HG03469 (cell line): ENCODE results near the gene FYCO1.

Experiments
- ATAC-seq: cut with Tn5 transposase; IDR thresholded peaks from one replicate; pipeline ENCODE4 v1.9.1; 2021; ENCODE audit warnings: mild to moderate bottlenecking, moderate library complexity, moderate number of reproducible peaks; ENCODE audit not compliant: unreplicated experiment

The FYCO1 gene

DNA sequence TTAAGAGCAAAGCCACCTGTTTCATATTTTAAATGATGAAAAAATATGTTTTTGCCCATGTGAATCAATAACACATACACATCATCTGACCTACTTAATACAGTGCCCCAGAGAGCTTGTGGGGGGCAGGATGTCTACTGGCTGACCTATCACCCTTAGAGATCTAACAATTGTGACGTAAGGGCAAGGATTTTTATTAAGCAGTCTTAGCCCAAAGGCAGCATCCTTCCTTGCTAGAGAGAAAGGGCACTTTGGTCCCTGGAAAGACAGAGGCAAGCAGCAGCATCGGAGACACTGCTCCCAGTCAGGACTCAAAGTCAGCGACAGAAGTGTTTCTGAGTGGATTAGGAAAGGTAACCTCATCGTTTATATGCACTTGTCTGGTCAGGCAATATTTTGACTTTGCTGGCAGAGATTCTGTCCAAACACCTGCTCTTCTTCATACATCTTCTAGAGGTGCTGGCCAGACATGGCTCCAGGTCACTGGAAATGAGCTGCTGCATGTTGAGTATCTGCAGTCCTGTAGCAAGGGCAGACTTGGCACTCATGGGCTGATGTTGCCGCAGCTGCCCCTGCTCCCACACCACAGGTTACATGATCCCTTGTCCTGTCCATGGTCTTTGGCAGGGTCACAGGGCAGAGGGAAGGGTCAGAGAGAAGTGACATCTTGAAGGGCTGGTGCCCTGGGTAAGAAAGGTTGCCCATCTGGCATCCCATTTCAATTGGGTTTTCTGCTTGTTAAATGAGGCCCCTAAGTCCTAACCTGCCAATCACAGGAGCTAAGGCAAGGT lies 50.6 kb downstream of the FYCO1 start:
- ATAC-seq: no peak

DNA sequence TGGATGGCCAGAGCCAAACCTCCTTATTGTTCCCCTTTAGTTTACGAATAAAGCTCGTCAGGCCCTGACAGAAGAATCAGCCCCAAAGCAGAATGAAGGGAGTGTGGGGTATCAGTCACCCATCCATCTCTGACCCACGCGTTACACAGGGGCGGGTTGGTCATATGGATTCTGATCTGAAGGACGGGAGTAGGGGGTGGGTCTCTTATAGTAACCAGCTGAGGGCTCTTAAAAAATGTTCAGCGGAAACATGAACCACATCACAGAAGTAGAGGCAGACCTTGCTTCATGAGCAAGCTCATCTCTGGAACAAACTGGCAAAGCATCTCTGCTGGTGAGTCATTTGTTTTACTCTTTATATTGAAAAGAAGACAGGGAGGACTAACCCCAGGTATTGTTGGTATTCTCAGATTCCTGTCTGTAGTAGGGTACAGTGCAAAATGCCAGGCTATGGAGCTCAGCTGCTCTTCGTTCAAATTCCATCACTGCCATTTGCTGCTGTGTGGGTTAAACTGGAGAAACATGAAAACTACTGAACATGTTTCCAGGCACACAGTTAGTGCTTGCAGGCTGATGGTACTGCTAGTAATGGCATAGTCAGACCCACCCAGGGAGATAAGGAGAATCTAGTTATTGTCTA lies 52.3 kb downstream of the FYCO1 start, which contains the start of gene CXCR6:
CXCR6 (plus strand) TSS at position 258 of the 640 bp plus-strand sequence. CDS start 3,018 bp downstream, outside the sequence.
- ATAC-seq: no peak

- no peak for ATAC-seq
Measured at GRCh38 chr3:45942051-45942825, 53.4 kb downstream of the FYCO1 start.

DNA sequence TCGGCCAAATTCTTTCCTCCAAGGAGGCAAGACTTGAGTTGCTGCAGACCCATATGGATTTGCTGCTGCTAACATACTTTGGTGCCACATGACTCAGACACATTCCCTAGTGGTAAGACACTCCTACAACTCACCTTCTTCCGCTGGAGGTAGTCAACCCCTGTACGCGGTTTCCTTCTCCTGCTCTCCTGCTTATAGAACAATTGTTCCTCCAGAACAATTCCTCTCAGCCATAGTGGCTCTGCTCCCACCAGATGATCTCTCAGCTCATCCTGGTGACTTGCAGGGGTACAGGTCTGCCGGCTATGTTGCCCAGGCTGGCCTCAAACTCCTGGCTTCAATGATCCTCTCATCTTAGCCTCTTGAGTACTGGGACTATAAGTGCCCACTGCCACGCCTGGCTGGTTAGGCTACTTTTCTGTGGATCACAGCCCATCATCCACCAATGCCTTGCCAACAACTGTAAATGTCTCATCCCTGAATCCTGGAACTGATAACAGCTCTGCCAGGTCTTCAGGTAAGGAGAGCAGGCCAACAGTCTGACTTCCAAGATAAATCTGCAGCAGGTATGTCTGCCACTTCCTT lies 54.8 kb downstream of the FYCO1 start:
- no peak for ATAC-seq

DNA sequence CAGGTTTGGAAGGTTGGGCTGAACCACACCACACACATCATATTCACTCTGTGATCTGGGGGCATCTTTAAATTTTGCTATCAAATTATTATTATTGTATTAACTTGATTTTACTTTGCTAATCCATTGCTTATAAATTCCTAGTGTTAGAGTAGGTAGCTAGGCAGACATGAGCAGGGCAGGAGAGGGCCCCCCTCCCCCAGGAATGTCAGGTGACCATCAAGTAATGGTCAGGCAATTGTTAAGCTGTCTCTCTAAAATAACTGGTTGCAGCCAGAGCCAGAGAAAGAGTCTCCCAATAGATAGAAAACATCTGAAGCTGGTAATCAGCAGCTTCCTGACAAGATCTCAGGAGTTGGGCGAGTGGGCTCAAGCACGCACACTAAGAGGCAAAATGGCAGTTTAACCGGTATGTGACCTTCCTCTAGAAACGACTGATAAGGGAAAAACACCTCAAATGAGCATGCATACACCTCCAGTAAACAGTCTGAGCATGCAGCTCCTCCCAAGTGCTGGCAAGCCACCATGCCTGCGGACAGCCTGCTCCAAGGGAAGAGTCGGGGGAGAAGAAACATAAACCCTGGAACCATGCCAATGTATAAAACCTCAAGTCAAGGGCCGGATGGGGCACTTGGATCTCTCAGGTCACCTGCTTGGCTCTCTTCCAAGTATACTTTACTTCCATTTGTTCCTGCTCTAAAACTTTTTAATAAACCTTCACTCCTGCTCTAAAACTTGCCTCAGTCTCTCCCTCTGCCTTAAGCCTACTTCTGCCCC lies 55.4 kb downstream of the FYCO1 start:
- no peak for ATAC-seq

GRCh38 chr3:45939341-45939771 lies 56.3 kb downstream of the FYCO1 start:
- ATAC-seq: no peak

DNA sequence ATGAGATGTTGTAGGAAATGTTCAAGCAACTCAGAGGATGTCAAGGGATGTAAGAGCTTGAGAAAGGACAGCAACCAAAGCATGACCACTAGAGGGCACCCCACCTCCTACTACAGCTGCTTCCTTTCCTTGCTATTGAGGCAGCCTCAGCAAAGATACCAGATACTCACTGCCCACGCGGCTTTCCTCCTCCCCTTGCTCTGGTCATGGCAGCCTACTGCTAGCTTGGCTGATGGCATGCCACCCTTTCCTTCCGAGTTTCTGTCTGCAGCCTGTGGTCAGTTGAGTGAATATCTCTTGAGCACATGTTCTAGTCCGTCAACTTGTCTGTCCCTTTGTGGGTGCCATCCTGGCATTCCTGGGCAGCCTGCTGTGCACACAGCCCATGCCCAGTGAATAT lies 56.8 kb downstream of the FYCO1 start:
- no peak for ATAC-seq

- ATAC-seq: no peak
Measured at GRCh38 chr3:45938043-45938435, 57.6 kb downstream of the FYCO1 start.

GRCh38 chr3:45937206-45938042 lies 58.2 kb downstream of the FYCO1 start:
- ATAC-seq: no peak

GRCh38 chr3:45936261-45936660 lies 59.4 kb downstream of the FYCO1 start:
- no peak for ATAC-seq

- ATAC-seq: no peak
Measured at GRCh38 chr3:45933591-45933990, 62.0 kb downstream of the FYCO1 start.

- ATAC-seq: no peak
Measured at GRCh38 chr3:45932112-45932511, 63.5 kb downstream of the FYCO1 start.

- no peak for ATAC-seq
Measured at GRCh38 chr3:45931496-45931895, 64.1 kb downstream of the FYCO1 start.

DNA sequence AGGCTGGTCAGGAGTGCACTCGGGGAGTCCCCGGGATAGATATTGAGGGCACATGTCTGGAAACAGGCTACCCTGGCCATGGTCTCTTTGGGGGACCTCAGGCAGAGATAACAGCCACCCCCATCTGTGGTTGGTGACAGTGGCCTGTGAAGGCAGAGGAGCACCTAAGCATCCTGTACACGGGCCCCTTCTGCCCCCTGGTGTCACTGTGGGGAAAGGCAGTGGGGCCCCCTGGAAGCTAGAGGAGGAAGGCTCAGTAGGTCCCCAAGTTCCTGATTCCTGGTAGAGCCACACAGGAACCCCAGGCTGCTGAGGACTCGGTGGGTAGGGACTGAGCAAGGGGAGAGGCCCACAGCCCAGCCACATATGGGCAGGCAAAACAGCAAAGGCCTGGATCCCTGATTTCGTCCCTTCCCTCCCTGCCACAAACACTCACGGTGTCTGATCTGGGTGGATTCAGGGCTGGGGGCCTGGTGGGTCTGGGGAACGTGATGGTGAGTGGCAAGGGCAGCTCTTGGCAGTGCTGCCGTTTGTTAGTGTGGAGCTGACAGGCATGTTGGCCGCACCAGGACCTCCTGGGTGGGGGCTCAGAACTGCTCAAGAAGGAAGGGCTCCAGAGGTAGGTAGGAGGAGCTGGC lies 66.5 kb downstream of the FYCO1 start:
- ATAC-seq: no peak

DNA sequence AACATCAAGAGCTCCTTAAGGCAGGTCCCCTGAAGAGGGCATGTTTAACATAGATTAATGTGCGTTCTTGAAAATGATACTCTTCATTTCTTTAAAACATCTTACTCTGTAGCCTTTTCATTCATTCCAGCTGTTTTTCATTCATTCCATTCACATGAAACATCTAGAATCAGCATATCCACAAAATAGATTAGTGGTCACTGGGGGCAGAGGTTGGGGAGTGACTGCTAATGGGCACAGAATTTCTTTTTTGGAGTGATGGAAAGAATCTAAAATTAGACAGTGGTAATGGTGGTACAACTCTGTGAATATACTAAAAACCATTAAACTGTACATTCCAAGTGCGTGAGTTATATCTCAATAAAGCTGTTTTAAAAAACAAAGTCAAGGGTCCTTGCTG lies 67.7 kb downstream of the FYCO1 start:
- no peak for ATAC-seq

DNA sequence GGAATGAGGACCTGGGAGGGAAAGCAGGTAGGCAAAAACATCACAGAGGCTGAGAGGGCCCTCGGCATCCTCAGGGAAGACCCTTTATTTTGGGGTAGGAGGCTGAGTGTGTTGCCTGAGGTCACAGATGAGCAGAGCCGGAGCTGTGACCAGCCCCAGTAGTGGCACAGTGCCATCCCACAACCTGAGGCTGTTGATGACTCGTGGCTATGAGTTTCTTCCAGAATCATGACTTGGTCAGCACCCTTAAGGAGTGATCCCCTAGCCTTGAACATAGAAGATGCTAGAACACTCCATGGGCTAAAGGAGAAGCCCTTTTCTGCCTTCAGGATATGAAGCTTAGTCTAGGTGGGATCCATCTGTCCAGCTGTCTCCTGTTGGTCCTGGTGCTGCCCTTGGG lies 71.9 kb downstream of the FYCO1 start:
- no peak for ATAC-seq

DNA sequence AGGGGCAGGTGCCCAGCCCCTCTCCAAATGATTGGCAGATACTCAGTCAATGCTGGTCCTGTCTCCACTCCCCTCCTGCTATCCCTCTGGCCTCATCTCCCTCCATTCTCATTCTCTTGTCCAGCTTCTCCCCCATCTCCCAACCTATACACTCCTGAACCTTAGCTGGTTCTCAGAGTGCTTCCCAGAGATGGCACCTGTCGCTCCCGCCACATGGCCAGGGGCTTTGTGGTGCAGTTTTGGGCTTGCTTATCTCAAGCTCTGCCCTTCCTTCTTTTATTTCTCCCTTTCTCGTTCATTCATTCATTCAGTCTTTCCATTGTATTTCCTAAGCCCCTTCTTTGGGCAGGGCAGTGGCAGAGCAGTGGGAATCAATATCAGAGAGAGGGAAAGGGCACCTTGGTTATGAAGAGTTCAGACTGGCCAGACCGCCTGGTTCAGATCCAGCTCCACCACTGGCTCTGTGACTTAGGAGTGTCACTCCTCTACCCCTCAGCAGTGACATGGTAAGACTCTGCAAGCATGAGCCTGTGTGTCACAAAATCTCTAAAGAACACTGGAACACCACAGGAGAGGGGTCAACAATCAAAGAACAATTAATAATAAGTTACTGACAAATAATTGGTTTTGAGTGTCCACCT lies 72.6 kb downstream of the FYCO1 start:
- ATAC-seq: no peak

- ATAC-seq: no peak
Measured at GRCh38 chr3:45922039-45922326, 73.6 kb downstream of the FYCO1 start.
